ENCODE measurements around the gene CFAP119.

The CFAP119 gene

GRCh38 chr16:30760577-30761426 lies 1.1 kb downstream of the CFAP119 start:
- DNase-seq, result no peak

GRCh38 chr16:30760001-30760559 lies 1.8 kb downstream of the CFAP119 start:
- DNase-seq, result no peak

- no peak for DNase-seq
Measured at GRCh38 chr16:30758988-30759491, 2.8 kb downstream of the CFAP119 start.

- no peak for DNase-seq
Measured at GRCh38 chr16:30757316-30757715, 4.5 kb downstream of the CFAP119 start.

GRCh38 chr16:30756781-30757100 lies 5.1 kb downstream of the CFAP119 start:
- DNase-seq, result no peak

GRCh38 chr16:30755955-30756780 lies 5.7 kb downstream of the CFAP119 start:
- no peak for DNase-seq

- DNase-seq, result no peak
Measured at GRCh38 chr16:30753596-30753995, 8.3 kb downstream of the CFAP119 start.

GRCh38 chr16:30750876-30751465 lies 10.9 kb downstream of the CFAP119 start:
- no peak for DNase-seq

GRCh38 chr16:30750201-30750600 lies 11.7 kb downstream of the CFAP119 start:
- no peak for DNase-seq

GRCh38 chr16:30748634-30749445 lies 13.0 kb downstream of the CFAP119 start:
- DNase-seq, result peak; percentile 18

- DNase-seq, result peak; percentile 98
Measured at GRCh38 chr16:30747799-30748633, 13.8 kb downstream of the CFAP119 start, which contains the start of gene PHKG2. TSS of gene PHKG2 (plus strand) at chr16:30748425. CDS start at chr16:30748821, 396 bp downstream.

- DNase-seq, result no peak
Measured at GRCh38 chr16:30747331-30747730, 14.5 kb downstream of the CFAP119 start.

GRCh38 chr16:30746638-30747175 lies 15.2 kb downstream of the CFAP119 start:
- no peak for DNase-seq

- no peak for DNase-seq
Measured at GRCh38 chr16:30745082-30745481, 16.8 kb downstream of the CFAP119 start.

GRCh38 chr16:30744183-30744582 lies 17.7 kb downstream of the CFAP119 start:
- no peak for DNase-seq

- DNase-seq, result no peak
Measured at GRCh38 chr16:30743716-30744115, 18.1 kb downstream of the CFAP119 start.

- DNase-seq, result no peak
Measured at GRCh38 chr16:30741461-30741914, 20.4 kb downstream of the CFAP119 start.

- no peak for DNase-seq
Measured at GRCh38 chr16:30740364-30741251, 21.3 kb downstream of the CFAP119 start.

Data from CD4-positive, alpha-beta T cell treated with Interleukin-17A for 4 hours (primary cell).